OCI-LY1 (cell line): ENCODE measurements around the gene SPACA6.

ENCODE experiments used
- H2AFZ ChIP-seq: fragments of 200-600 bp; sonication (generic), shearing (Covaris generic); 2 replicates; pipeline ENCODE4 v1.6.0; 2014; ENCODE audit warnings: antibody characterized with exemption, mild to moderate bottlenecking, low read length
- H3F3A ChIP-seq: fragments of 200-600 bp; sonication (generic), shearing (Covaris generic); 2 replicates; pipeline ENCODE4 v1.6.0; 2014; ENCODE audit warnings: mild to moderate bottlenecking, antibody characterized with exemption, low read length, moderate library complexity; ENCODE audit not compliant: insufficient read depth
- H3K27ac ChIP-seq: fragments of 200-600 bp; sonication (generic); 2 replicates; pipeline ENCODE4 v1.5.1; 2014; ENCODE audit warnings: low read length, mixed run types, mild to moderate bottlenecking, low read depth; ENCODE audit not compliant: poor library complexity, severe bottlenecking
- H3K27me3 ChIP-seq: fragments of 200-600 bp; sonication (generic); 2 replicates; pipeline ENCODE4 v1.6.0; 2014; ENCODE audit warnings: antibody characterized with exemption, mild to moderate bottlenecking, low read length, moderate library complexity; ENCODE audit not compliant: insufficient read depth
- H3K36me3 ChIP-seq: fragments of 200-600 bp; sonication (generic); 2 replicates; pipeline ENCODE4 v1.6.1; 2014; ENCODE audit warnings: mild to moderate bottlenecking, antibody characterized with exemption, low read length, moderate library complexity, mixed read lengths; ENCODE audit not compliant: insufficient read depth
- H3K4me1 ChIP-seq: fragments of 200-600 bp; sonication (generic); 2 replicates; pipeline ENCODE4 v1.5.1; 2014; ENCODE audit warnings: mild to moderate bottlenecking, low read length, moderate library complexity; ENCODE audit not compliant: insufficient read depth, severe bottlenecking
- H3K4me2 ChIP-seq: fragments of 200-600 bp; sonication (generic), shearing (Covaris generic); 2 replicates; pipeline ENCODE4 v1.6.1; 2014; ENCODE audit warnings: low read length
- H3K4me3 ChIP-seq: fragments of 200-600 bp; sonication (generic); 2 replicates; pipeline ENCODE4 v1.5.1; 2014; ENCODE audit warnings: low read length, low read depth, mild to moderate bottlenecking, mixed read lengths; ENCODE audit not compliant: poor library complexity, severe bottlenecking
- H3K79me2 ChIP-seq: fragments of 200-600 bp; shearing (Covaris generic); 2 replicates; pipeline ENCODE4 v1.6.1; 2016; ENCODE audit warnings: mixed run types, low read length, mixed read lengths; ENCODE audit not compliant: insufficient read depth
- H3K9ac ChIP-seq: fragments of 200-600 bp; sonication (generic), shearing (Covaris generic); 2 replicates; pipeline ENCODE4 v1.6.1; 2014; ENCODE audit warnings: mild to moderate bottlenecking, low read length, mixed read lengths
- H3K9me2 ChIP-seq: fragments of 200-600 bp; sonication (generic), shearing (Covaris generic); 2 replicates; pipeline ENCODE4 v1.6.1; 2014; ENCODE audit warnings: low read depth, mild to moderate bottlenecking, low read length, mixed read lengths
- H3K9me3 ChIP-seq: fragments of 200-600 bp; shearing (Covaris generic); 2 replicates; pipeline ENCODE4 v1.6.1; 2014; ENCODE audit warnings: low read length, mixed read lengths
- H4K20me1 ChIP-seq: fragments of 200-600 bp; sonication (generic), shearing (Covaris generic); 2 replicates; pipeline ENCODE4 v1.6.0; 2016; ENCODE audit warnings: mild to moderate bottlenecking, low read length; ENCODE audit not compliant: insufficient read depth
- CTCF ChIP-seq: fragments of 200-600 bp; sonication (generic), shearing (Covaris generic); IDR thresholded peaks from 2 replicates; pipeline ENCODE4 v1.5.1; 2017; ENCODE audit warnings: mild to moderate bottlenecking, antibody characterized with exemption, low read length, moderate library complexity, mixed read lengths
- EZH2 ChIP-seq: fragments of 200-600 bp; sonication (generic), shearing (Covaris generic); IDR thresholded peaks from 2 replicates; pipeline ENCODE4 v1.8.0; 2017; ENCODE audit warnings: borderline replicate concordance, mixed run types, mild to moderate bottlenecking, antibody characterized with exemption, low read length, moderate library complexity, mixed read lengths

The SPACA6 gene

GRCh38 chr19:51715850-51716249, 22.7 kb downstream of the SPACA6 start:
- H3K4me2 ChIP-seq, result no peak overlapping the region
- H3K27me3 ChIP-seq, result no peaks in the 10 kb centered on the region
- no peak overlapping the region for H3K4me3 ChIP-seq
- H3K9me2 ChIP-seq, result no peaks in the 10 kb centered on the region
- no peaks in the 10 kb centered on the region for H3K4me1 ChIP-seq
- H3K27ac ChIP-seq, result no peak overlapping the region
- H3F3A ChIP-seq, result no peaks in the 10 kb centered on the region
- no peaks in the 10 kb centered on the region for H3K36me3 ChIP-seq
- no peak overlapping the region for H3K9ac ChIP-seq
- H4K20me1 ChIP-seq, result no peaks in the 10 kb centered on the region
- no peaks in the 10 kb centered on the region for H3K9me3 ChIP-seq
- no peak overlapping the region for H2AFZ ChIP-seq
- no peaks in the 10 kb centered on the region for H3K79me2 ChIP-seq
- TF ChIP-seq CTCF (no peak), EZH2 (no peak)

- H3K9ac ChIP-seq, result no peak overlapping the region
Measured at GRCh38 chr19:51716925-51717324, 23.8 kb downstream of the SPACA6 start.

GRCh38 chr19:51719251-51719988, 26.3 kb downstream of the SPACA6 start:
- no peak overlapping the region for H3K4me2 ChIP-seq
- H3K9me3 ChIP-seq, result no peaks in the 10 kb centered on the region
- H3K36me3 ChIP-seq, result no peaks in the 10 kb centered on the region
- no peak overlapping the region for H2AFZ ChIP-seq
- no peak overlapping the region for H3K4me3 ChIP-seq
- H3K79me2 ChIP-seq, result no peaks in the 10 kb centered on the region
- no peaks in the 10 kb centered on the region for H3K27me3 ChIP-seq
- H3K9me2 ChIP-seq, result no peaks in the 10 kb centered on the region
- H3K4me1 ChIP-seq, result no peaks in the 10 kb centered on the region
- H3K9ac ChIP-seq, result no peak overlapping the region
- H4K20me1 ChIP-seq, result no peaks in the 10 kb centered on the region
- H3F3A ChIP-seq, result no peaks in the 10 kb centered on the region
- TF ChIP-seq CTCF (no peak), EZH2 (no peak)
- H3K27ac ChIP-seq, result no peak overlapping the region

More at GRCh38 chr19:51716925-51717324, 23.8 kb downstream of the SPACA6 start:
- no peak overlapping the region for H3K4me2 ChIP-seq
- TF ChIP-seq EZH2 (no peak), CTCF (no peak)
- H4K20me1 ChIP-seq, result no peaks in the 10 kb centered on the region
- no peaks in the 10 kb centered on the region for H3K4me1 ChIP-seq
- no peaks in the 10 kb centered on the region for H3K36me3 ChIP-seq
- H3K9me3 ChIP-seq, result no peaks in the 10 kb centered on the region
- no peaks in the 10 kb centered on the region for H3K79me2 ChIP-seq
- no peak overlapping the region for H2AFZ ChIP-seq
- H3F3A ChIP-seq, result no peaks in the 10 kb centered on the region
- no peaks in the 10 kb centered on the region for H3K9me2 ChIP-seq
- H3K27ac ChIP-seq, result no peak overlapping the region
- no peak overlapping the region for H3K4me3 ChIP-seq
- H3K27me3 ChIP-seq, result no peaks in the 10 kb centered on the region
